ENCODE results near the gene GFAP. TPM values are rescaled to one million over a fixed set of nuclear protein-coding genes. Genes with fewer than 3 reads are reported as not detected.
"Not testable (repeated sequence)": the region's sequence is repeated elsewhere in the genome, so short reads cannot be mapped to it uniquely, and the experiment has no call there.

The GFAP gene
- under 0.01 TPM in 1 of 2 replicates, not detected in the other for total RNA-seq (2012; rRNA removed)

DNA sequence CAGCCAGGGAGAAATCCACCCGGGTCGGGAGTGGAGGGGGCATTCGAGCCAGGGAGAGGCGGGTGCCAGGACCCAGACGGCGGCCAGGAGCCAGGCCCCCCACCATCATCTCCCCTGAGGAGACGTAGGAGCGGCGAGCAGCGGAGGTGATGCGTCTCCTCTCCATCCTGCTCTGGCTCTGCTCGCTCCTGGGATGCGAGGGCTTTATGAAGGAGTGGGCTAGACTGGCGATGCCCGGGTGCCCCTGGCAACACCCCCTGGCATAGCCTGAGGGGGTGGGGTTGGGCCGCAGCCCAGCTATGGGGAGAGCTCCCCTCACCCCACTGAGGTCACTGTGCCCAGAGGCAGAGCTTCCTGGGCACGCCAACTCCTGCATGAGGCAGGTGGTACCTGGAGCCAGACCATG lies at the start of gene GFAP:
Gene GFAP, minus strand, starts transcription at position 180 of the 406 bp plus-strand sequence. Its CDS starts 14 bp downstream, at position 166.
- H3K9me3 ChIP-seq (replicated peaks; ENCODE audit: low read length) = no peaks in the 10 kb centered on the region
- no peak within 1 kb of the TSS for H3K4me3 ChIP-seq (ENCODE audit: low read length)
- H3K4me1 ChIP-seq (ENCODE audit: control insufficient read depth, insufficient read depth, low read length) = peaks cover 21% of the 10 kb centered on the region
- H3K36me3 ChIP-seq (ENCODE audit: insufficient read depth, low read length) = no peaks in the 10 kb centered on the region
- no peak within 1 kb of the TSS for H3K9ac ChIP-seq (ENCODE audit: low read depth, low read length)
- H3K4me2 ChIP-seq (ENCODE audit: low read length) = no peak within 1 kb of the TSS
- peaks cover 15% of the 10 kb centered on the region for H3K27me3 ChIP-seq (ENCODE audit: control insufficient read depth, insufficient read depth, low read length)

DNA sequence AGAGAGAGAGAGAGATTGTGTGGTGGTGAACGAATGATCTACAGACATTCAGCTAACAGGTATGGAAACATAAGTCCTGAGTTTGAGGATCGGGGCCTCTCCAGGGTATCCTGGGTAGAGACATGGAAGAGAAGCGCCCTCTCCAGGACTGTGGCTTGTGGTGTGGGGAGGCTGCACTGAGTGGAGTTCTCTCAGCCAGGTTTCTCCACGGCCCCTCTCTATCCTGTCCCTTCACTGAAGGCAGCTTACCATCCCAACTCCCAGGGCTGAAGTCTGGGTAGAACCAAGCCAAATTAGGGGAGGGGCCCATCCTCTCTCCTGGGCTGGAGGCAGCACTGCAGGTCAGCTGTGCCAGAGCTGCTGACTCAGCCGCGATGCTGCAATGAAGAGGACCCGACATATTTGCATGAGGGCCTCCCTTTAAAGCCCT lies 46.6 kb upstream of the GFAP start:
- no peak overlapping the region for H3K4me3 ChIP-seq (ENCODE audit: low read length)
- H3K36me3 ChIP-seq (ENCODE audit: insufficient read depth, low read length) = no peaks in the 10 kb centered on the region
- peaks cover 13% of the 10 kb centered on the region for H3K27me3 ChIP-seq (ENCODE audit: control insufficient read depth, insufficient read depth, low read length)
- H3K4me1 ChIP-seq (ENCODE audit: control insufficient read depth, insufficient read depth, low read length) = peaks cover 25% of the 10 kb centered on the region
- H3K9me3 ChIP-seq (replicated peaks; ENCODE audit: low read length) = no peaks in the 10 kb centered on the region
- H3K9ac ChIP-seq (ENCODE audit: low read depth, low read length) = no peak overlapping the region
- H3K4me2 ChIP-seq (ENCODE audit: low read length) = no peak overlapping the region

DNA sequence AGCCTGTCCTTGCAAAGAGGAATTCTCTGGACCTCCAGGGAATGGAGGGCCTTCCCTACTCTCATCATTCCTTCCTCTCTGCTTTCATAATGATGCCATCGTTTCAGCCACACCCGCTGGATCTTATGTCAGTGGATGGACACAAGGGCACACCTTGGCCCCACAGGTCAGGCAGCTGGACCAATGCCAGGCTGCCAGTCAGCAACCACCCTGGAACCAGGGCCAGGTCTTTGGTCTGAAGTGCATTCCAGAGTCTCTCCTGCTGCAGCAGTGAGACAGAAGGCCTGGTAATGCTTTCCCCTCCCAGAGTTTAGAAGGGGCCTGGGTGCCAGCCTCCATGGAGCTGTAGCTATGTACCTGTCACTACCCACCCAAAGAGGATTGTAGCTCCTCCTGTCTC lies 45.4 kb upstream of the GFAP start:
- H3K27me3 ChIP-seq (ENCODE audit: control insufficient read depth, insufficient read depth, low read length) = peaks cover 2% of the 10 kb centered on the region
- no peaks in the 10 kb centered on the region for H3K36me3 ChIP-seq (ENCODE audit: insufficient read depth, low read length)
- H3K4me3 ChIP-seq (ENCODE audit: low read length) = no peak overlapping the region
- no peak overlapping the region for H3K9ac ChIP-seq (ENCODE audit: low read depth, low read length)
- H3K4me2 ChIP-seq (ENCODE audit: low read length) = peak overlapping the region; percentile 9
- peaks cover 33% of the 10 kb centered on the region for H3K4me1 ChIP-seq (ENCODE audit: control insufficient read depth, insufficient read depth, low read length)
- H3K9me3 ChIP-seq (replicated peaks; ENCODE audit: low read length) = no peaks in the 10 kb centered on the region

DNA sequence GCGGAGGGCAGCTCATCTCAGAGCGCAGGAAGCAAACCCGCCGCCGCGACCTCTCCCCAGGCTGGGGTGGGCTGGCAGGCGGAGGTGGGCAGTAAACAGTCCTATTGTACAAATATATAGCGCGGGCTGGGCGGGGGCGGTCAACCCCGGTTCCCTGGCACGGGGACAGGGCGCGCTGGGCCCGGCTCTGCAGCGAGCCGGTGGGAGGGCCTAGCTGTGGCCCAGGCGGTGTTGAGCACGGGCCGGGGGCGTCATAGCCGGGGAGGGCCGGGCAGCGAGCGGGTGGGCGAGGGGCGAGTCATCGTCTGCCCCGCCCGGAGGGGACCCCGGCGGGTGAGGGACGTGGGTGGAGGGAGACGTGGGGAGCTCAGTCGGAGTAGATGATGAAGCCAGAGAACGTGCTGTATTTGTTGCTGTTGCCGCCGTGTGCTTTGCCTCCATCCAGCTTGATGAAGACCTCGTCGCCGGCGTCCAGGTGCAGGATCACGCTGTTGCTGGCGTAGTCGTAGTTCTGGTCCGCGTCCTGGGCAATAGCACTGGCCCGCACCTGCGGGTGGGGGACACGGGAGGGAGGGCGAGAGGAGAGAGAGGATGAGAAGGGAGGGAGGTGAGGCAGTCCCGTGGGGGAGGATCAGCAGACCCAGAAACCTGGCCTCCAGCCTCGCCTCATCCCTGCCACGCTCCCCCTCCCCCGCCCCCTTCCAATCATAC lies 44.7 kb upstream of the GFAP start:
- peak overlapping the region; percentile 25 for H3K4me2 ChIP-seq (ENCODE audit: low read length)
- peaks cover 38% of the 10 kb centered on the region for H3K4me1 ChIP-seq (ENCODE audit: control insufficient read depth, insufficient read depth, low read length)
- H3K9ac ChIP-seq (ENCODE audit: low read depth, low read length) = no peak overlapping the region
- no peaks in the 10 kb centered on the region for H3K27me3 ChIP-seq (ENCODE audit: control insufficient read depth, insufficient read depth, low read length)
- no peaks in the 10 kb centered on the region for H3K9me3 ChIP-seq (replicated peaks; ENCODE audit: low read length)
- no peaks in the 10 kb centered on the region for H3K36me3 ChIP-seq (ENCODE audit: insufficient read depth, low read length)
- no peak overlapping the region for H3K4me3 ChIP-seq (ENCODE audit: low read length)

DNA sequence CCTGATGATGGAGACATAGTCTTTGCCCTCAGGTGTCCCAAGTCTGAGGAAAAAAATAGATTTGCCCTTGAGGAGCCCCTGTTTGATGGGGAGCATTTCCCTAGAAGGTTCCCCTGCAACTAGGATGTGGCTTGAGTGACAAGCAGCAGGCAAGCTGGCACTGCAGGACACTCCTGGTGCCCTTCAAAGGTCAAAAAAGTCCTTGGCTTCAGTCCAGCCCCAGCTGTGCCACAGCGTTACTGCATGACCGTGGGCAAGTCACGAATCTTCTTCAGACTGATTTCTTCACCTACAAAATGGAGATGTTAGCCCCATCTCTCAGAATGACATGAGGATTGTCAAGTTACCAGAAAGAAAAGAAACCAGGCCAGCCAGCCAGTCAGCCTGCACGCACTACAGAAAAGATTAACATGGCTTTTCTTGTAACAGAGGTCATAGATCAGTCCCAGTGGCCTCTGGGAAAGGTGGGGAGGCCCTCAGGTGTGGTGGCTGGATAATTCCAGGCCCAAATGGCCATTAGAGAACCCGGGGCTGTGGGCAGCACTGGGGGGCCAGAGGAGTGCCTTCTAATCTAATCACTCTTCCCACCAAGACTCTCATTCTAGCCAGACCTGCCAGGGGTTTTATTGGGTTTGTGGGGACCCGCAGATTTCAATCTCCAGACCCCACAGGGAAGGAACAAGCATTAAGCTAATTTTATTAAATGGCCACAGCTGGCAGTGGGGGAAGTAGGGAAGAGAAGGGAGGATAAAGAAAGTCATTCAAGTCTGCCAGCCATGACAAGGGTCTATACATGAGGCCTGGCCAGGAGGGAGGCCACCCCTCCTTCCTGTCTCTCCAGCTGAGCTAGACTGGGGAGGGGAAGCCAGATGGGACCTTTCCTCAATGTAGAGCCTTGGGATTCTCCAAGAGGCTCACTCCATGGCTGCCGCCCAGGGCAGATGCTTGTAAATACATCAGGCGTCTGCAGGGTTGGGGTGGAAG lies 42.0 kb upstream of the GFAP start:
- no peaks in the 10 kb centered on the region for H3K36me3 ChIP-seq (ENCODE audit: insufficient read depth, low read length)
- peaks cover 38% of the 10 kb centered on the region for H3K4me1 ChIP-seq (ENCODE audit: control insufficient read depth, insufficient read depth, low read length)
- H3K9me3 ChIP-seq (replicated peaks; ENCODE audit: low read length) = no peaks in the 10 kb centered on the region
- H3K27me3 ChIP-seq (ENCODE audit: control insufficient read depth, insufficient read depth, low read length) = no peaks in the 10 kb centered on the region
- H3K4me2 ChIP-seq (ENCODE audit: low read length) = no peak overlapping the region
- H3K4me3 ChIP-seq (ENCODE audit: low read length) = no peak overlapping the region
- no peak overlapping the region for H3K9ac ChIP-seq (ENCODE audit: low read depth, low read length)

DNA sequence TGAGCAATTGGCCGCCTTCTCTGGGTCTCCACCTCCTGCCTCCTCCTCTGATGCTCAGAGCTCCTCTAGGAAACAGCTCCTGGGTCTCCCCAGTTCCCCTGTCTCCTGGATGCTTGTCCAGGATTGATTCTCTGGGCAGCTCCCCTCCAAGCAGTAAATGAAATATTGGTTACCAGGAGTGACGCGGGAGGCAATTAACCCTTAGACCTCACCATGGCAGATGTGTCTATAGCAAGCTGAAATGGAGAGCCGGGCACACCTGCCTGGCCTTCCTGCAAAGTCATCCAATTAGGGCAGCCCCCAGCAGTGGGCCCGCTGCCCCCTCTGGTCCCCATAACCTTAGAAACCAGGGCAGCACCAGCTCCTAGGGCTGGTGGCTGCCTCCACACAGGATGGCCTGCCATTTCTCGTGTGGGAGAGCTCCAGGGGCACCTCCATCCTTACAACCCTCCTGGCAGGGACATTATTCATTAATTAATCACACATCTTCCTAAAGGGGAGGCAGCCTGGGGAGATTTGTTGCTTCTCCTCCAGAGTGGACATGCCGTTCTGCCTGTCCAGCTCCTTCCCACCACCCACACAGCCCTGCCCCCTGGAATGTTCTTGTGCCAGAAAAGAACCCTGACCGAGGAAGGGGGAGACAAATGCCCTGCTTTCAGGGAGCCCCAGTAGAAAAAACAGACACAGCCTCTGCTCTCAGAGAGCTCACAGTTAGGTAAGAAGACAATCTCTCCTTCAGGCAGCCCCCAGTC lies 40.5 kb upstream of the GFAP start:
- Histone ChIP-seq H3K27me3 (ENCODE audit: control insufficient read depth, insufficient read depth, low read length) (no peaks in the 10 kb centered on the region), H3K4me1 (ENCODE audit: control insufficient read depth, insufficient read depth, low read length) (peaks cover 32% of the 10 kb centered on the region), H3K4me3 (ENCODE audit: low read length) (peak overlapping the region; percentile 1), H3K9ac (ENCODE audit: low read depth, low read length) (peak overlapping the region; percentile 14), H3K9me3 (replicated peaks; ENCODE audit: low read length) (no peaks in the 10 kb centered on the region), H3K36me3 (ENCODE audit: insufficient read depth, low read length) (no peaks in the 10 kb centered on the region), H3K4me2 (ENCODE audit: low read length) (peak overlapping the region; percentile 32)

DNA sequence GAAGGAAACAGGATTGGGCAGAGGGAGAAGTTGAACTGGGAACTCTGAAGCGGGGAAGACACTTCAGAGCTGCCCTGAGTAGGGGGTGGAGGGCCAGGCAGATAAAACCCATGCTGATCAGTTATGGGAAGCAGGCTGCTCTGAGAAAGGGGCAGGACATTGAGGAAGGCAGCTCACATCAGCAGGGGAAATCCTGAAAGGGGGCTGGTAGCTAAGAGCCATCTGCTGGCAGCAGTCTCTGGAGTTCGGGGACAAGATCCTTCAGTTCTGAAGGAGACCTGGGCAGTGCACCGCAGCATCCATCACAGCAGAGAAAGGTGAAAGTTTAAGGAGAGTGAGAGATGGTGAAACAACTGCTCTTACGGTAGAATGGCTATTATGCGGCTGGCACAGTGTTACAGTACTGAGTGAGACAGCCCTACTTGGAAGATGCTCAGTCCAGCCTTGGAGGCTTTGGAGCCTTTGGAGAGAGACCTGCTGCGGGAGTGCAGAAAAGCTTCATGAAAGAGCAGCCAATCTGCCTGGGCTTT lies 37.7 kb upstream of the GFAP start:
- Histone ChIP-seq H3K36me3 (ENCODE audit: insufficient read depth, low read length) (no peaks in the 10 kb centered on the region), H3K9me3 (replicated peaks; ENCODE audit: low read length) (no peaks in the 10 kb centered on the region), H3K27me3 (ENCODE audit: control insufficient read depth, insufficient read depth, low read length) (no peaks in the 10 kb centered on the region), H3K4me1 (ENCODE audit: control insufficient read depth, insufficient read depth, low read length) (peaks cover 22% of the 10 kb centered on the region), H3K9ac (ENCODE audit: low read depth, low read length) (no peak overlapping the region), H3K4me3 (ENCODE audit: low read length) (no peak overlapping the region), H3K4me2 (ENCODE audit: low read length) (no peak overlapping the region)

DNA sequence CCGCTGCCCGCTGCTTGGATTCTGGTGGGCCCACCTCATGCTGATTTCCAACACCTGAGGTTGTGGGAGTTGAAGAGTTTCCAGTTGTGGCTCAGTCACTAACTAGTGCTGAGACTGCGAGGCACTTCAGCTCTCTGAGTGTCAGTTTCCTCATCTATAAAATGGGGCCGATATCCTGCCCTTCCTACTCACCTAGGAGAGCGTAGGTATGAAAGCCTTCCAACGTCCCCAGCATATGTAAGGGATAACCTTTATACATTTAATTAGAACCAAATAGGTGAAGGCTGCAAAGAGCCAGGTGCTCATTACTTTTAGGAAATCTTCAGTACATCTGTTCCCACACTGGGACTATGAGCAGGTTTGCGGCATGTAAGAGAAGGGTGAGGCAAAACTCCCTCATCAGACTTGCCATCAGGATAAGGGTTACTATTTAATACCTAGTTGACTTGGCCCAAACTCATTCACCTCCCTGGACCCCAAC lies 33.1 kb upstream of the GFAP start:
- Histone ChIP-seq H3K9ac (ENCODE audit: low read depth, low read length) (peak overlapping the region; percentile 76), H3K4me2 (ENCODE audit: low read length) (peak overlapping the region; percentile 91), H3K36me3 (ENCODE audit: insufficient read depth, low read length) (no peaks in the 10 kb centered on the region), H3K4me1 (ENCODE audit: control insufficient read depth, insufficient read depth, low read length) (peaks cover 6% of the 10 kb centered on the region), H3K9me3 (replicated peaks; ENCODE audit: low read length) (no peaks in the 10 kb centered on the region), H3K27me3 (ENCODE audit: control insufficient read depth, insufficient read depth, low read length) (no peaks in the 10 kb centered on the region), H3K4me3 (ENCODE audit: low read length) (peak overlapping the region; percentile 83)

DNA sequence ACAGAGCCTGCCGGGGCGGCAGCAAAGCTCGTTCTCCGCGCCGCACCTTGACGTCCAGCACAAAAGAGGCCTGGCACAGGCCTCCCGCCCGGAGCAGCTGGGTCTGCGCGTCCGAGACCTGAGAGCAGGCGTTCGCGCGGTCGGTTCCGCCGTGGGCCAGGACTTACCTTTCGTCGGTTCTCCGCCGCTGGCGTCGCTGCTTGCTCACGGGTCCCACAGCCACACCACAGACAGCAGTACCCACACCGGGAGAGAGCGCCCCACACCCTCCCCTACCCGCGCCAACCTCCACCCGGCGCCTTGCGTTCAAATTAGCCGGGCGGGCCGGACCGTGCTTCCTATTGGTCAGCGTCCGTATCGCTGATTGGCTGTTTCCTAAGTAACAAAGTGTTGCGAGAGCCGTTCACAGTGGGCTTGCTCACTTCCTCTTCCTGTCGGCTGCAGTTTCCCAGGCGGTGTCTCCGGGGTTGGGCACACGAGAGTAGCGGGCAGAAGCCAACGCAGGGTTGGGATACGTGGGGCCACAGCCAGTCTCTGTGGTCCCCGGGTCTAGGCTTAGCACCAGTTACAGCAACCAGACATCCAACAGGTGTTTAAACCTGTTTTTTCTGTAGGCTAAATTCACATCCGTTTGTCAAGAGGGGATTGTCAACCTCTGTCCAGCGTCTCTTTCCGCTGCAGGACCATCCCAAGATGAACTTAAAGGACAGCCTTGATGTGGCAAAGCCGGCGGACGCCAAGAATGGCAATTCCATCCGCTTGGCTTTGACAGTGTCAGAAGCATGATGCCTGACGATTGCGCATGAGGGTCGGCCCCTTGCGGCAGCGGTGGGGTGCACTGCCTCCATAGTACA lies 32.4 kb upstream of the GFAP start, which contains the start of gene KIF18B:
Gene KIF18B, minus strand, starts transcription at position 313 of the 854 bp plus-strand sequence. CDS start 11,429 bp downstream, outside the sequence.
- Histone ChIP-seq H3K9me3 (replicated peaks; ENCODE audit: low read length) (no peaks in the 10 kb centered on the region), H3K36me3 (ENCODE audit: insufficient read depth, low read length) (no peaks in the 10 kb centered on the region), H3K9ac (ENCODE audit: low read depth, low read length) (peak within 1 kb of the TSS; percentile 76), H3K4me1 (ENCODE audit: control insufficient read depth, insufficient read depth, low read length) (peaks cover 6% of the 10 kb centered on the region), H3K27me3 (ENCODE audit: control insufficient read depth, insufficient read depth, low read length) (no peaks in the 10 kb centered on the region), H3K4me3 (ENCODE audit: low read length) (peak within 1 kb of the TSS; percentile 83), H3K4me2 (ENCODE audit: low read length) (peak within 1 kb of the TSS; percentile 91)

DNA sequence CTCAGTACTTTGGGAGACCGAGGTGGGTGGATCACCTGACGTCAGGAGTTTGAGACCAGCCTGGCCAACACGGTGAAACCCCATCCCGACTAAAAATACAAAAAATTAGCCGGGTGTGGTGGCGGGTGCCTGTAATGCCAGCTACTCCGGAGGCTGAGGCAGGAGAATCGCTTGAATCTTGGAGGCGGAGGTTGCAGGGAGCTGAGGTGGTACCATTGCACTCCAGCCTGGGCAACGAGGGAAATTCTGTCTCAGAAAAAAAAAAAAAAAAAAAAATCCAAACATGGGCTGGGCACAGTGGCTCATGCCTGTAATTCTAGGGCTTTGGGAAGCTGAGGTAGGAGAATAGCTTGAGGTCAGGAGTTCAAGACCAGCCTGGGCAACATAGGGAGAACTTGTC lies 30.4 kb upstream of the GFAP start:
- not testable (repeated sequence) for H3K4me3 ChIP-seq (ENCODE audit: low read length); H3K9ac ChIP-seq (ENCODE audit: low read depth, low read length); H3K36me3 ChIP-seq (ENCODE audit: insufficient read depth, low read length); H3K27me3 ChIP-seq (ENCODE audit: control insufficient read depth, insufficient read depth, low read length); H3K9me3 ChIP-seq (replicated peaks; ENCODE audit: low read length)
- Histone ChIP-seq H3K4me2 (ENCODE audit: low read length) (peak overlapping the region; percentile 91), H3K4me1 (ENCODE audit: control insufficient read depth, insufficient read depth, low read length) (peaks cover 20% of the 10 kb centered on the region)

Measured in skeletal muscle satellite cell (primary cell).